Endothelial cell of umbilical vein (primary cell): Measurements from ENCODE around the gene GCAT. TPM values are rescaled to one million over a fixed set of nuclear protein-coding genes. Genes with fewer than 3 reads are reported as not detected.

Experiments used
- BruUV-seq: library from RNA; stranded (reverse); fragments of 400-500 nt; replicated peaks from 2 replicates; lab custom pipeline; 2021; lab: Mats Ljungman, UMichigan
- CTCF ChIA-PET: fragments of 300-600, 350-600 bp; sonication (Branson Sonifier 250); formaldehyde crosslinking; loops from one replicate; lab custom pipeline; 2021; ENCODE audit warnings: antibody characterized with exemption, inconsistent platforms; lab: Charles Lee
- POLR2A ChIA-PET: fragments of 300-600, 350-600 bp; sonication (Branson Sonifier 250); formaldehyde crosslinking; loops from one replicate; lab custom pipeline; 2021; ENCODE audit warnings: antibody characterized with exemption, inconsistent platforms; lab: Charles Lee
- DNase-seq: peaks from one replicate; pipeline ENCODE4 v3.0.0-alpha.2; 2011; ENCODE audit warnings: low read depth, low spot score
- FAIRE-seq: peaks from 2 replicates; lab custom pipeline; 2011; peaks lifted over from hg19 to GRCh38; lab: Jason Lieb, UNC
- H2AFZ ChIP-seq: 2 replicates; pipeline ENCODE4 v1.6.0; 2012; ENCODE audit warnings: low read depth, low read length, control low read depth, inconsistent platforms
- H3K27ac ChIP-seq: 2 replicates; pipeline ENCODE4 v1.5.1; 2011; ENCODE audit warnings: low read depth, mild to moderate bottlenecking, control low read depth, low read length, moderate library complexity; ENCODE audit not compliant: insufficient read depth
- H3K27me3 ChIP-seq, 2 experiments: 2 replicates each; pipeline versions ENCODE4 v1.6.0 to v1.6.1; 2011; ENCODE audit warnings: low read length in 2 of 2, mixed read lengths in 1 of 2; ENCODE audit not compliant: control insufficient read depth in 2 of 2, insufficient read depth in 2 of 2
- H3K36me3 ChIP-seq, 2 experiments: 2 replicates in 1 of 2; 3 replicates in 1 of 2; pipeline ENCODE4 v1.5.1; 2011; ENCODE audit warnings: low read length in 2 of 2, mild to moderate bottlenecking in 1 of 2, moderate library complexity in 1 of 2; ENCODE audit not compliant: control insufficient read depth in 2 of 2, insufficient read depth in 2 of 2; ENCODE audit errors: extremely low read depth in 1 of 2
- H3K4me1 ChIP-seq: 3 replicates; pipeline ENCODE4 v1.5.1; 2011; ENCODE audit warnings: mild to moderate bottlenecking, low read length; ENCODE audit not compliant: control insufficient read depth, insufficient read depth; ENCODE audit errors: extremely low read depth
- H3K4me2 ChIP-seq: 2 replicates; pipeline ENCODE4 v1.6.1; 2011; ENCODE audit warnings: low read length, control low read depth, mixed read lengths; ENCODE audit not compliant: insufficient read depth
- H3K4me3 ChIP-seq, 3 experiments: fragments of 200-600 bp in 1 of 3; sonication (generic), shearing (Covaris generic) in 1 of 3; replicated peaks in 1 of 3; 2 replicates each; pipeline ENCODE4 v1.5.1; 2011 to 2016; ENCODE audit warnings: control low read depth in 3 of 3, low read length in 3 of 3, mild to moderate bottlenecking in 2 of 3, inconsistent platforms in 1 of 3, low read depth in 1 of 3, moderate library complexity in 1 of 3; ENCODE audit not compliant: insufficient read depth in 1 of 3
- H3K79me2 ChIP-seq: 2 replicates; pipeline ENCODE4 v1.6.0; 2012; ENCODE audit warnings: low read length, inconsistent platforms; ENCODE audit not compliant: control insufficient read depth, insufficient read depth
- H3K9ac ChIP-seq: replicated peaks from 2 replicates; pipeline ENCODE3; 2011; ENCODE audit warnings: low read length, control low read depth; ENCODE audit not compliant: insufficient read depth; ENCODE audit errors: extremely low read depth
- H3K9me1 ChIP-seq: replicated peaks from 3 replicates; pipeline ENCODE4 v1.6.0; 2011; ENCODE audit warnings: mild to moderate bottlenecking, low read length; ENCODE audit not compliant: control insufficient read depth, insufficient read depth; ENCODE audit errors: extremely low read depth
- H3K9me3 ChIP-seq: replicated peaks from 2 replicates; pipeline ENCODE4 v1.5.1; 2012; ENCODE audit warnings: low read length, inconsistent platforms; ENCODE audit not compliant: control insufficient read depth, insufficient read depth
- H4K20me1 ChIP-seq: replicated peaks from 2 replicates; pipeline ENCODE3; 2011; ENCODE audit warnings: mild to moderate bottlenecking, low read length; ENCODE audit not compliant: control insufficient read depth, insufficient read depth; ENCODE audit errors: extremely low read depth
- CTCF ChIP-seq, 2 donors: IDR thresholded peaks; 1 replicate in 1 of 2; 2 replicates in 1 of 2; pipeline ENCODE4 v1.5.1; 2011; ENCODE audit warnings: low read length in 2 of 2, mild to moderate bottlenecking in 2 of 2, moderate library complexity in 2 of 2, control low read depth in 1 of 2, inconsistent platforms in 1 of 2, low read depth in 1 of 2; ENCODE audit not compliant: insufficient read depth in 1 of 2; ENCODE audit errors: extremely low read depth in 1 of 2
- EZH2 ChIP-seq: IDR thresholded peaks from 2 replicates; pipeline ENCODE4 v1.6.1; 2012; ENCODE audit warnings: borderline replicate concordance, low read depth, mild to moderate bottlenecking, moderate library complexity, low read length, inconsistent platforms; ENCODE audit not compliant: severe bottlenecking
- FOS ChIP-seq: IDR thresholded peaks from 2 replicates; pipeline ENCODE4 v1.6.1; 2011; ENCODE audit warnings: mild to moderate bottlenecking, low read length, moderate library complexity, borderline replicate concordance; ENCODE audit not compliant: insufficient read depth
- GATA2 ChIP-seq: IDR thresholded peaks from 2 replicates; pipeline ENCODE4 v1.7.0; 2011; ENCODE audit warnings: low read depth, mild to moderate bottlenecking, moderate library complexity, mixed read lengths, low read length; ENCODE audit not compliant: insufficient read length, insufficient read depth
- JUN ChIP-seq: IDR thresholded peaks from 2 replicates; pipeline ENCODE4 v1.6.1; 2011; ENCODE audit warnings: borderline replicate concordance, low read depth; ENCODE audit not compliant: insufficient read length, insufficient read depth
- MAX ChIP-seq: IDR thresholded peaks from 2 replicates; pipeline ENCODE4 v1.6.1; 2011; ENCODE audit not compliant: insufficient read depth, insufficient read length
- MYC ChIP-seq: IDR thresholded peaks from one replicate; pipeline ENCODE4 v1.6.1; 2011; ENCODE audit warnings: mild to moderate bottlenecking, low read depth, low read length
- POLR2A ChIP-seq: IDR thresholded peaks from 2 replicates; pipeline ENCODE4 v1.6.1; 2012; ENCODE audit warnings: low read depth, mild to moderate bottlenecking, control low read depth, low read length
- POLR2AphosphoS5 ChIP-seq: IDR thresholded peaks from 2 replicates; pipeline ENCODE4 v1.6.1; 2012; ENCODE audit warnings: low read depth, mild to moderate bottlenecking, control low read depth, low read length, moderate library complexity; ENCODE audit not compliant: insufficient read depth
- dilution Hi-C: fragments of 300-500 bp; cut with MboI; formaldehyde crosslinking; loops from one replicate; pipeline ENCODE4 v1.15.0; 2019; ENCODE audit warnings: low sequenced_read_pairs; ENCODE audit not compliant: extremely low pct_ligation_motif_present
- intact Hi-C: fragments of 100-400 bp; cut with micrococcal nuclease; formaldehyde crosslinking; loops from one replicate; pipeline ENCODE4 v1.10.0; 2022
- polyA plus RNA-seq, 4 experiments: library from polyadenylated mRNA; depleted of rRNA in 3 of 4; stranded (reverse) in 3 of 4; unstranded in 1 of 4; fragments of >200 nt; gene quantifications; 2 replicates each; pipeline versions ENCODE4 v1.2.1 to v1.2.3, GENCODE V29; 2011 to 2012; ENCODE audit warnings: missing spikeins in 1 of 4
- total RNA-seq: library from RNA; stranded (reverse); gene quantifications from 2 replicates; pipeline ENCODE4 v1.2.3, GENCODE V29; 2021

Gene GCAT
- total and polyA plus RNA-seq, 2 donors (not counting 3 experiments of a cell fraction or from before 2014, with no cell fraction given) = 19.7 TPM

GRCh38 chr22:37855462-37855861, 47.7 kb downstream of the GCAT start:
- peaks cover 58% of the 10 kb centered on the region for H3K79me2 ChIP-seq
- no peaks in the 10 kb centered on the region for H3K9me1 ChIP-seq
- no peaks in the 10 kb centered on the region for H3K27me3 ChIP-seq
- FAIRE-seq (peak; percentile 24), DNase-seq (no peak)
- no peak overlapping the region for H2AFZ ChIP-seq
- no peak overlapping the region for H3K27ac ChIP-seq
- no peaks in the 10 kb centered on the region for H3K9me3 ChIP-seq
- TF ChIP-seq POLR2A (no peak), MYC (no peak), GATA2 (no peak), EZH2 (no peak), POLR2AphosphoS5 (no peak), JUN (no peak), FOS (no peak), MAX (no peak), CTCF (IDR thresholded peaks at IDR 0.05; ENCODE audit: extremely low read depth in 1 of 2, insufficient read depth in 1 of 2, low read depth in 1 of 2, low read length in 2 of 2) (no peak)
- no peak overlapping the region for H3K9ac ChIP-seq
- ChIA-PET CTCF (interaction anchor here (1.3 to 5.0 kb wide), 2 partner anchors 9 to 37 kb away, joined by 4 to 35 read pairs; no protein-coding TSS in a partner anchor), POLR2A (no interaction called here)
- H3K36me3 ChIP-seq = peaks cover 31 to 42% of the 10 kb centered on the region in 2 experiments
- intact Hi-C loops = no loop called here
- no peak overlapping the region for H3K4me3 ChIP-seq
- dilution Hi-C loops = no loop called here
- H3K4me2 ChIP-seq = no peak overlapping the region
- H3K4me1 ChIP-seq = peaks cover 14% of the 10 kb centered on the region
- BruUV-seq = no TSS peak
- peaks cover 10% of the 10 kb centered on the region for H4K20me1 ChIP-seq
